ENCODE measurements around the gene RAB31. TPM values are rescaled to one million over a fixed set of nuclear protein-coding genes. Genes with fewer than 3 reads are reported as not detected.

RAB31 gene
- total RNA-seq, 2 donors from 2014 or later: 0.36 to 0.99 TPM

GRCh38 chr18:9688036-9688741, 19.9 kb upstream of the RAB31 start:
- no peaks in the 10 kb centered on the region for H3K36me3 Mint-ChIP-seq
- DNase-seq (ENCODE audit: low spot score in 2 of 2) (no peak), ATAC-seq (no peak)
- no peaks in the 10 kb centered on the region for H3K9me3 Mint-ChIP-seq
- no peak overlapping the region for H3K27ac Mint-ChIP-seq

GRCh38 chr18:9689253-9689652, 18.8 kb upstream of the RAB31 start:
- no peak overlapping the region for H3K27ac Mint-ChIP-seq
- ATAC-seq: no peak
- DNase-seq (ENCODE audit: low spot score in 2 of 2): no peak
- no peaks in the 10 kb centered on the region for H3K9me3 Mint-ChIP-seq
- H3K36me3 Mint-ChIP-seq: no peaks in the 10 kb centered on the region

- no peaks in the 10 kb centered on the region for H3K9me3 Mint-ChIP-seq
- ATAC-seq: no peak
These were observed 17.5 kb upstream of the RAB31 start for GRCh38 chr18:9690418-9691188.

GRCh38 chr18:9691235-9691634, 16.9 kb upstream of the RAB31 start:
- Mint-ChIP-seq H3K9me3 (no peaks in the 10 kb centered on the region), H3K36me3 (no peaks in the 10 kb centered on the region), H3K27ac (no peak overlapping the region)
- DNase-seq (ENCODE audit: low spot score in 2 of 2) (no peak), ATAC-seq (no peak)

More at GRCh38 chr18:9690418-9691188, 17.5 kb upstream of the RAB31 start:
- no peak for DNase-seq (ENCODE audit: low spot score in 2 of 2)
- H3K36me3 Mint-ChIP-seq: no peaks in the 10 kb centered on the region
- H3K27ac Mint-ChIP-seq: no peak overlapping the region

GRCh38 chr18:9694174-9694573, 13.9 kb upstream of the RAB31 start:
- DNase-seq (ENCODE audit: low spot score in 2 of 2) (no peak), ATAC-seq (no peak)
- no peaks in the 10 kb centered on the region for H3K9me3 Mint-ChIP-seq
- H3K36me3 Mint-ChIP-seq: no peaks in the 10 kb centered on the region
- H3K27ac Mint-ChIP-seq: no peak overlapping the region

GRCh38 chr18:9694952-9695495, 13.1 kb upstream of the RAB31 start:
- no peak for ATAC-seq
- no peak for DNase-seq (ENCODE audit: low spot score in 2 of 2)
- Mint-ChIP-seq H3K27ac (no peak overlapping the region), H3K9me3 (no peaks in the 10 kb centered on the region), H3K36me3 (no peaks in the 10 kb centered on the region)

- Mint-ChIP-seq H3K9me3 (no peaks in the 10 kb centered on the region), H3K36me3 (no peaks in the 10 kb centered on the region), H3K27ac (no peak overlapping the region)
- ATAC-seq (no peak), DNase-seq (ENCODE audit: low spot score in 2 of 2) (no peak)
These were observed 12.5 kb upstream of the RAB31 start for GRCh38 chr18:9695605-9696004.

GRCh38 chr18:9696112-9696511, 12.0 kb upstream of the RAB31 start:
- ATAC-seq (no peak), DNase-seq (ENCODE audit: low spot score in 2 of 2) (no peak)
- no peak overlapping the region for H3K27ac Mint-ChIP-seq
- no peaks in the 10 kb centered on the region for H3K36me3 Mint-ChIP-seq
- H3K9me3 Mint-ChIP-seq: no peaks in the 10 kb centered on the region

- ATAC-seq (no peak), DNase-seq (ENCODE audit: low spot score in 2 of 2) (no peak)
- H3K27ac Mint-ChIP-seq: no peak overlapping the region
- no peaks in the 10 kb centered on the region for H3K36me3 Mint-ChIP-seq
- no peaks in the 10 kb centered on the region for H3K9me3 Mint-ChIP-seq
These were observed 11.4 kb upstream of the RAB31 start for GRCh38 chr18:9696701-9697100.

- no peaks in the 10 kb centered on the region for H3K9me3 Mint-ChIP-seq
- no peak overlapping the region for H3K27ac Mint-ChIP-seq
- H3K36me3 Mint-ChIP-seq: no peaks in the 10 kb centered on the region
- ATAC-seq: no peak
- no peak for DNase-seq (ENCODE audit: low spot score in 2 of 2)
These were observed 11.0 kb upstream of the RAB31 start for GRCh38 chr18:9697121-9697520.

GRCh38 chr18:9698497-9698896, 9.6 kb upstream of the RAB31 start:
- Mint-ChIP-seq H3K27ac (no peak overlapping the region), H3K36me3 (no peaks in the 10 kb centered on the region), H3K9me3 (no peaks in the 10 kb centered on the region)
- no peak for DNase-seq (ENCODE audit: low spot score in 2 of 2)
- no peak for ATAC-seq

GRCh38 chr18:9700261-9700796, 7.8 kb upstream of the RAB31 start:
- ATAC-seq (no peak), DNase-seq (ENCODE audit: low spot score in 2 of 2) (no peak)
- Mint-ChIP-seq H3K9me3 (no peaks in the 10 kb centered on the region), H3K36me3 (no peaks in the 10 kb centered on the region), H3K27ac (no peak overlapping the region)

- H3K9me3 Mint-ChIP-seq: no peaks in the 10 kb centered on the region
- ATAC-seq: peak in 1 of 2 donors; percentile 52
- DNase-seq (ENCODE audit: low spot score in 2 of 2): no peak
- H3K27ac Mint-ChIP-seq: no peak overlapping the region
- no peaks in the 10 kb centered on the region for H3K36me3 Mint-ChIP-seq
These were observed 6.3 kb upstream of the RAB31 start for GRCh38 chr18:9701609-9702349.

GRCh38 chr18:9704233-9705118, 3.6 kb upstream of the RAB31 start:
- ATAC-seq: peak; percentile 65 to 82
- peaks cover 0 to 5% of the 10 kb centered on the region in 2 donors for H3K36me3 Mint-ChIP-seq
- no peak overlapping the region for H3K27ac Mint-ChIP-seq
- H3K9me3 Mint-ChIP-seq: no peaks in the 10 kb centered on the region
- no peak for DNase-seq (ENCODE audit: low spot score in 2 of 2)

GRCh38 chr18:9705183-9705829, 2.8 kb upstream of the RAB31 start:
- ATAC-seq: no peak
- Mint-ChIP-seq H3K36me3 (peaks cover 0 to 5% of the 10 kb centered on the region in 2 donors), H3K9me3 (no peaks in the 10 kb centered on the region), H3K27ac (no peak overlapping the region)
- DNase-seq (ENCODE audit: low spot score in 2 of 2): no peak
